Osteoblast (primary cell): ENCODE data around the gene SH2D3C. TPM values are rescaled to one million over a fixed set of nuclear protein-coding genes. Genes with fewer than 3 reads are reported as not detected.

Experiments used
- DNase-seq: peaks from one replicate; pipeline ENCODE4 v3.0.0; 2011; ENCODE audit warnings: low spot score, mixed read lengths; ENCODE audit not compliant: insufficient read length; ENCODE audit errors: missing footprints
- H2AFZ ChIP-seq: 2 replicates; pipeline ENCODE4 v1.6.0; 2011; ENCODE audit warnings: mild to moderate bottlenecking, low read length
- H3K27ac ChIP-seq: 2 replicates; pipeline ENCODE4 v1.5.1; 2011; ENCODE audit warnings: mild to moderate bottlenecking, low read depth, low read length, moderate library complexity
- H3K27me3 ChIP-seq: 2 replicates; pipeline ENCODE4 v1.6.0; 2012; ENCODE audit warnings: mild to moderate bottlenecking, control low read depth, inconsistent platforms, low read length, moderate library complexity; ENCODE audit not compliant: insufficient read depth
- H3K36me3 ChIP-seq: 2 replicates; pipeline ENCODE4 v1.5.1; 2011; ENCODE audit warnings: mild to moderate bottlenecking, low read length, control low read depth, moderate library complexity; ENCODE audit not compliant: insufficient read depth
- H3K4me1 ChIP-seq: 2 replicates; pipeline ENCODE4 v1.5.1; 2011; ENCODE audit warnings: mild to moderate bottlenecking, low read length, control low read depth, moderate library complexity; ENCODE audit not compliant: insufficient read depth
- H3K4me2 ChIP-seq: 2 replicates; pipeline ENCODE4 v1.6.0; 2011; ENCODE audit warnings: mild to moderate bottlenecking, low read length; ENCODE audit not compliant: insufficient read depth
- H3K4me3 ChIP-seq: fragments of 200-600 bp; sonication (generic); 3 replicates; pipeline ENCODE4 v1.5.1; 2012; ENCODE audit warnings: mild to moderate bottlenecking, low read length, inconsistent platforms; ENCODE audit not compliant: insufficient read depth
- H3K79me2 ChIP-seq: 2 replicates; pipeline ENCODE4 v1.6.0; 2012; ENCODE audit warnings: mild to moderate bottlenecking, low read length, control low read depth, inconsistent platforms; ENCODE audit not compliant: insufficient read depth
- H3K9me3 ChIP-seq: 2 replicates; pipeline ENCODE4 v1.5.1; 2011; ENCODE audit warnings: low read depth, low read length, control low read depth
- H4K20me1 ChIP-seq: 2 replicates; pipeline ENCODE4 v1.6.0; 2012; ENCODE audit warnings: mild to moderate bottlenecking, low read length, control low read depth; ENCODE audit not compliant: insufficient read depth
- total RNA-seq: library from RNA; depleted of rRNA; stranded (reverse); fragments of >200 nt; gene quantifications from 2 replicates; pipeline ENCODE4 v1.2.3, GENCODE V29; 2012
- TF ChIP-seq, protein P1 (sequence below): IDR thresholded peaks from 2 replicates; pipeline ENCODE4 v1.5.1; 2011; ENCODE audit warnings: mild to moderate bottlenecking, low read depth, low read length, moderate library complexity; ENCODE audit errors: extremely low read depth

The SH2D3C gene
- total RNA-seq, 1 donor: 0.36 TPM

DNA sequence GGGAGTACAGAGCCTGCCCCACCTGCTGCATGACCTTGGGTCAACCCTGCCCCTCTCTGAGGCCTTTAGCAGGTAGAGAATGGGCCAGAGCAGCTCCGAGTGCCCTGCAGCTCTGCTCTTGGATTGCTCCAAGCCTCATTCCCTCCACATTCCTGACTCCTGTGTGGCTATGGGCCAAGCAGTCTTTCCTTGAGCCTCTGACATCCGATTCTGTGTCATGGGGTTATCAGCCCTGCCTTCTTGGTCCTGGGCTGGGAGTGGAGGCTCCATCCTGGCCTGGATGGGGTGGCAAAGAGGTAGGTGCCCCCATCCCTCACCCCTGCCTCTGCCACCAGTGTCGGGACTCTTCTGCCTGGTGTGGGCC lies 37.9 kb upstream of the SH2D3C start:
- Histone ChIP-seq H3K27ac (no peak overlapping the region), H3K79me2 (peaks cover 3% of the 10 kb centered on the region), H3K4me1 (no peaks in the 10 kb centered on the region), H3K36me3 (peaks cover 89% of the 10 kb centered on the region), H3K4me3 (no peak overlapping the region), H4K20me1 (peaks cover 16% of the 10 kb centered on the region), H3K9me3 (no peaks in the 10 kb centered on the region), H2AFZ (no peak overlapping the region), H3K27me3 (no peaks in the 10 kb centered on the region), H3K4me2 (no peak overlapping the region)
- TF ChIP-seq, protein P1, sequence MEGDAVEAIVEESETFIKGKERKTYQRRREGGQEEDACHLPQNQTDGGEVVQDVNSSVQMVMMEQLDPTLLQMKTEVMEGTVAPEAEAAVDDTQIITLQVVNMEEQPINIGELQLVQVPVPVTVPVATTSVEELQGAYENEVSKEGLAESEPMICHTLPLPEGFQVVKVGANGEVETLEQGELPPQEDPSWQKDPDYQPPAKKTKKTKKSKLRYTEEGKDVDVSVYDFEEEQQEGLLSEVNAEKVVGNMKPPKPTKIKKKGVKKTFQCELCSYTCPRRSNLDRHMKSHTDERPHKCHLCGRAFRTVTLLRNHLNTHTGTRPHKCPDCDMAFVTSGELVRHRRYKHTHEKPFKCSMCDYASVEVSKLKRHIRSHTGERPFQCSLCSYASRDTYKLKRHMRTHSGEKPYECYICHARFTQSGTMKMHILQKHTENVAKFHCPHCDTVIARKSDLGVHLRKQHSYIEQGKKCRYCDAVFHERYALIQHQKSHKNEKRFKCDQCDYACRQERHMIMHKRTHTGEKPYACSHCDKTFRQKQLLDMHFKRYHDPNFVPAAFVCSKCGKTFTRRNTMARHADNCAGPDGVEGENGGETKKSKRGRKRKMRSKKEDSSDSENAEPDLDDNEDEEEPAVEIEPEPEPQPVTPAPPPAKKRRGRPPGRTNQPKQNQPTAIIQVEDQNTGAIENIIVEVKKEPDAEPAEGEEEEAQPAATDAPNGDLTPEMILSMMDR: no peak
- DNase-seq: no peak

DNA sequence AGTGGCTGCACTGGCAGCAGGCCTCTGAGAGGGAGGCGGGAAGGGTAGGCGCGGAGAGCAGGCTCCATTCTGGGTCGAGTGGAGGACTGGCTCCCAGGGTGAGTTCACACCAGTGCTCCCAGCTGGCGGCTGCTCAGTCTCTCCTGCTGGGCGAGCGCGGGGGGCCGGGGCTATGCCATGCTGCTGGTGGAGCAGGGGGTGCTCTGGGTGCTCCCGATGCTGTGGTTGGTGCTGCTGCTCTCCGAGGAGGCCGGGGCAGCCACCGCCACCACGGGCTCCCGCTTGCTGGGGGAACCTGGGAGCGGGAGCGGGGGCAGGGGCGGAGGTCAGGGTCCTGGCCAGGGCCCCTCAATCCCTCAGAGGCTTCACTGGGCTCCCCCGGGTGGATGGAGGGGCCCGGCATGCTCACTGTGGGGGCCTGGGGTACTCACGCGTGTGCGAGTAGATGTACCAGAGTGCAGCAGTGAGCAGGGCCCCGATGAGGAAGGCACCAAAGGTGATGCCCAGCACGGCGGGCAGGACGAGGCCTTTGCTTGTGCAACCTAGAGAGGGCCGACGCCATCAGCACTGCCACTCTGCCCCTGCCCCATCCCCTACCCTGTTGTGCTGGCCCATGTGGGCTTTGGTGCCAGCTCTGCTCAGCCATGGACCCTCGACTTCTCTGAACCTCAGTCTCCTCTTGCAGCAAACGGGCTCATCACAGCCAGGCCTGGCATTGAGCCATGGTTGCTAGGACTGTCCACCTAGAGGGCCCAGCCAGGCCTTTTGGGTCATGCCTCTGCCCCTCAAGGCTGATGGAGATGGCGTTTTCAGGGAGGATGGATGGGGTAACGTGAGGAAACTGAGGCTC lies 37.3 kb upstream of the SH2D3C start:
- H3K36me3 ChIP-seq: peaks cover 84% of the 10 kb centered on the region
- H3K27me3 ChIP-seq: no peaks in the 10 kb centered on the region
- no peak overlapping the region for H3K27ac ChIP-seq
- H3K79me2 ChIP-seq: peaks cover 3% of the 10 kb centered on the region
- H3K4me3 ChIP-seq: no peak overlapping the region
- peaks cover 14% of the 10 kb centered on the region for H4K20me1 ChIP-seq
- H3K4me1 ChIP-seq: no peaks in the 10 kb centered on the region
- peak; percentile 71 for DNase-seq
- no peak overlapping the region for H3K4me2 ChIP-seq
- no peak overlapping the region for H2AFZ ChIP-seq
- H3K9me3 ChIP-seq: no peaks in the 10 kb centered on the region
- TF ChIP-seq, protein P1: no peak

DNA sequence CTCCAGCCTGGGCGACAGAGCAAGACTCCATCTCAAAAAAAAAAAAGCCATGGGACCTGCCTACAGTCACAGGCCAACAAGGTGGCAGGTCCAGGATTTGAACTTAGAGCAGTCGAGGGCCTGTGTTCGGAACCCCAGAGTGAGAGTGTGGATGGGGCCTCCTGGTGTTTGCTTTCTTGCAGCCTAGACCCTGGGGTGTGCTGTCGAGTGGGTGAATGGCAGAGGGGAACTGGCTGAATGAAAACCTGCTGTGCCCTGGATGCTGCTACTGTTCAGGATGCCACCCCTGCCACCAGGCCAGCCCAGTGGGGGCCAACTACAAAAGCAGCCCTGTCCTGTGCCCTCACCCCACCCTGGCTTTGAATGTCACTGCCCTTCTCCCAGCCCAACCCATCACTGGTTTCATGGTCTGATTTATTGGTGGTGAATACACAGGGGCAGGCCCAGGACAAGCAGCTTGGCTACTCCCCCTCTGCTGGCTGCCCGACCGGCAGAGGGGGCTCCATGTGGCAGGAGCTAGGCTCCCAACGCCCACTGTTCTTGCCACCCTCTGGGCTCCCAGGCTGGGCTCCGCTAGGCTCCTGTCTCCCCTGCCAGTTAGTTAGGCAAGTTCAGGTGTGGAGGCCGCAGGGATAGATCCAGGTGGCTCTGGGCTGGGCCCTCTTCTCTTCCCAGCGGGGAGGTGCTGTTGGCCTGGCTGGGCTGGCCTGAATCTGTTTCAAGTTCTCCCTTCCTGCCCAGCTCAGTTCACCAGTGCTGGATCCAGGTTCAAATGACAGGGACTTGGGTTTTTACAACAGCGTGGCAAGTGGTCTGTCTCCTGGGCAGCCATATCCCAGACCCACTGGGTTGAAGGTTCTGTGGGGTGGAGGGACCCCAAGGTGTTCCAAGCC lies 36.4 kb upstream of the SH2D3C start:
- no peak overlapping the region for H3K27ac ChIP-seq
- H3K4me3 ChIP-seq: no peak overlapping the region
- peaks cover 2% of the 10 kb centered on the region for H3K79me2 ChIP-seq
- no peaks in the 10 kb centered on the region for H3K9me3 ChIP-seq
- TF ChIP-seq, protein P1: no peak
- DNase-seq: peak; percentile 84
- H3K4me1 ChIP-seq: no peaks in the 10 kb centered on the region
- H3K27me3 ChIP-seq: no peaks in the 10 kb centered on the region
- H3K36me3 ChIP-seq: peaks cover 86% of the 10 kb centered on the region
- H3K4me2 ChIP-seq: no peak overlapping the region
- H4K20me1 ChIP-seq: peaks cover 17% of the 10 kb centered on the region
- H2AFZ ChIP-seq: no peak overlapping the region
